GM12878 (cell line): Measurements from ENCODE around the gene GPRC5D.

Source experiments
- BHLHE40 ChIP-seq, 2 experiments: fragments of 450-650 bp in 1 of 2; IDR thresholded peaks; 2 replicates each; pipeline ENCODE4 v1.6.1; 2011 to 2017; ENCODE audit warnings: low read depth in 2 of 2, borderline replicate concordance in 1 of 2, improper control_type of control experiment in 1 of 2, low read length in 1 of 2, mild to moderate bottlenecking in 1 of 2
- CHD4 ChIP-seq: fragments of 200-600 bp; sonication (generic); IDR thresholded peaks from 2 replicates; pipeline ENCODE4 v1.6.1; 2016; ENCODE audit warnings: mild to moderate bottlenecking
- EZH2 ChIP-seq: IDR thresholded peaks from 2 replicates; pipeline ENCODE4 v1.6.1; 2012; ENCODE audit warnings: low read depth, mild to moderate bottlenecking, control low read depth, inconsistent platforms, low read length, borderline replicate concordance; ENCODE audit not compliant: control insufficient read depth
- NFYB ChIP-seq: IDR thresholded peaks from 2 replicates; pipeline ENCODE4 v1.6.1; 2011; ENCODE audit warnings: low read depth, mild to moderate bottlenecking, low read length, improper control_type of control experiment, moderate library complexity; ENCODE audit not compliant: insufficient read depth
- POLR2AphosphoS5 ChIP-seq: IDR thresholded peaks from 2 replicates; pipeline ENCODE4 v1.6.1; 2011; ENCODE audit warnings: mild to moderate bottlenecking, low read length, inconsistent platforms
- RFX5 ChIP-seq: IDR thresholded peaks from 2 replicates; pipeline ENCODE4 v1.6.1; 2011; ENCODE audit warnings: low read depth, low read length, improper control_type of control experiment
- TF ChIP-seq, protein P1 (sequence below), 3 experiments: IDR thresholded peaks in 2 of 3; conservative IDR thresholded peaks in 1 of 3; 2 replicates each; pipeline ENCODE4 v1.5.1; 2011; ENCODE audit warnings: low read depth in 3 of 3, low read length in 3 of 3, mild to moderate bottlenecking in 3 of 3, control low read depth in 2 of 3, moderate library complexity in 2 of 3, inconsistent platforms in 1 of 3, mixed read lengths in 1 of 3; ENCODE audit not compliant: control insufficient read depth in 2 of 3, insufficient read depth in 1 of 3; ENCODE audit errors: extremely low read depth in 1 of 3
- TF ChIP-seq, protein P2 (sequence below): fragments of 450-650 bp; formaldehyde crosslinking; IDR thresholded peaks from 2 replicates; pipeline ENCODE4 v1.4.0; 2020; ENCODE audit warnings: mild to moderate bottlenecking, moderate library complexity

DNA sequence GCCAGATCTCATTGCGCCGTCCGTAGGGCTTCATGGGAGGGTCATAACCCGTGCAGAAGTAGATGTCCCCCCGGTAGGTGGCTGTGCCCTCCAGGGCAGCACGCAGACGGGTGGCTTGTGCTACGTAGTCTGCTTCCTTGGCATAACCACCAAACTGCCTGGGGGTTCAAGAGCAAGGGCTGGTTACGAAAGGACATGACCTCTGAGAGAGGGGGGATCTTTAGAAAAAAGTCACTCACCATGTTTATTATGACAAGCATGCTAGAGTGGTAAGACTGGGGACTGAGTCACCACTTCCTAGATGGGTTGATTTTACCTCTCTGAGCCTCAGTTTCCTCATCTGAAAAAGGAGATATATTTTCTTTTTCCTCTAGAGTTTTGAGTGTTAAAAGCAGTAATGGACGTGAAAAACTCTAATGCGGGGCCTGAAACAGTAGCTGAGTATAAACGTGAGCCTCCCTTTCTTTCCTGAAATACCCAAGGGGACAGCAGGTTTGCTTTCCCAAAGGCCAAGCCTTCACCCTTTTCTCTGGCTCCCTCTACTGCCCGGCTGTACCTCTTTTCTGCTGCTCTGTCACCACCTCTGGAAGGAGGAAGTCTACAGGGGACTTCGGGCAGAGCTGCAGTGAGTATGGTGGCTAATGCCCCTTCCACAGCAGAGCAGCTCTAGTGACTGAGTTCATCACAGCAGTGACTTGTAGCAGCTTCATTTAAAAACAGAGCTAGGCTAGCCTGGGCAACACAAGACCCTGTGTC lies 23.5 kb upstream of the GPRC5D start:
- TF ChIP-seq CHD4, result no peak
- TF ChIP-seq POLR2AphosphoS5, result no peak
- TF ChIP-seq, protein P1, sequence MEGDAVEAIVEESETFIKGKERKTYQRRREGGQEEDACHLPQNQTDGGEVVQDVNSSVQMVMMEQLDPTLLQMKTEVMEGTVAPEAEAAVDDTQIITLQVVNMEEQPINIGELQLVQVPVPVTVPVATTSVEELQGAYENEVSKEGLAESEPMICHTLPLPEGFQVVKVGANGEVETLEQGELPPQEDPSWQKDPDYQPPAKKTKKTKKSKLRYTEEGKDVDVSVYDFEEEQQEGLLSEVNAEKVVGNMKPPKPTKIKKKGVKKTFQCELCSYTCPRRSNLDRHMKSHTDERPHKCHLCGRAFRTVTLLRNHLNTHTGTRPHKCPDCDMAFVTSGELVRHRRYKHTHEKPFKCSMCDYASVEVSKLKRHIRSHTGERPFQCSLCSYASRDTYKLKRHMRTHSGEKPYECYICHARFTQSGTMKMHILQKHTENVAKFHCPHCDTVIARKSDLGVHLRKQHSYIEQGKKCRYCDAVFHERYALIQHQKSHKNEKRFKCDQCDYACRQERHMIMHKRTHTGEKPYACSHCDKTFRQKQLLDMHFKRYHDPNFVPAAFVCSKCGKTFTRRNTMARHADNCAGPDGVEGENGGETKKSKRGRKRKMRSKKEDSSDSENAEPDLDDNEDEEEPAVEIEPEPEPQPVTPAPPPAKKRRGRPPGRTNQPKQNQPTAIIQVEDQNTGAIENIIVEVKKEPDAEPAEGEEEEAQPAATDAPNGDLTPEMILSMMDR (IDR thresholded peaks at IDR 0.05 in 2 of 3, conservative IDR thresholded peaks at IDR 0.05 in 1 of 3; ENCODE audit: control insufficient read depth in 2 of 3, extremely low read depth in 1 of 3, insufficient read depth in 1 of 3, low read depth in 3 of 3, low read length in 3 of 3), result peak; percentile 23 to 53 (median 48); a peak in 4 of 6 replicates
- TF ChIP-seq BHLHE40 (IDR thresholded peaks at IDR 0.05; ENCODE audit: borderline replicate concordance in 1 of 2, low read depth in 2 of 2, low read length in 1 of 2), result no peak
- TF ChIP-seq EZH2, result no peak
- TF ChIP-seq, protein P2, sequence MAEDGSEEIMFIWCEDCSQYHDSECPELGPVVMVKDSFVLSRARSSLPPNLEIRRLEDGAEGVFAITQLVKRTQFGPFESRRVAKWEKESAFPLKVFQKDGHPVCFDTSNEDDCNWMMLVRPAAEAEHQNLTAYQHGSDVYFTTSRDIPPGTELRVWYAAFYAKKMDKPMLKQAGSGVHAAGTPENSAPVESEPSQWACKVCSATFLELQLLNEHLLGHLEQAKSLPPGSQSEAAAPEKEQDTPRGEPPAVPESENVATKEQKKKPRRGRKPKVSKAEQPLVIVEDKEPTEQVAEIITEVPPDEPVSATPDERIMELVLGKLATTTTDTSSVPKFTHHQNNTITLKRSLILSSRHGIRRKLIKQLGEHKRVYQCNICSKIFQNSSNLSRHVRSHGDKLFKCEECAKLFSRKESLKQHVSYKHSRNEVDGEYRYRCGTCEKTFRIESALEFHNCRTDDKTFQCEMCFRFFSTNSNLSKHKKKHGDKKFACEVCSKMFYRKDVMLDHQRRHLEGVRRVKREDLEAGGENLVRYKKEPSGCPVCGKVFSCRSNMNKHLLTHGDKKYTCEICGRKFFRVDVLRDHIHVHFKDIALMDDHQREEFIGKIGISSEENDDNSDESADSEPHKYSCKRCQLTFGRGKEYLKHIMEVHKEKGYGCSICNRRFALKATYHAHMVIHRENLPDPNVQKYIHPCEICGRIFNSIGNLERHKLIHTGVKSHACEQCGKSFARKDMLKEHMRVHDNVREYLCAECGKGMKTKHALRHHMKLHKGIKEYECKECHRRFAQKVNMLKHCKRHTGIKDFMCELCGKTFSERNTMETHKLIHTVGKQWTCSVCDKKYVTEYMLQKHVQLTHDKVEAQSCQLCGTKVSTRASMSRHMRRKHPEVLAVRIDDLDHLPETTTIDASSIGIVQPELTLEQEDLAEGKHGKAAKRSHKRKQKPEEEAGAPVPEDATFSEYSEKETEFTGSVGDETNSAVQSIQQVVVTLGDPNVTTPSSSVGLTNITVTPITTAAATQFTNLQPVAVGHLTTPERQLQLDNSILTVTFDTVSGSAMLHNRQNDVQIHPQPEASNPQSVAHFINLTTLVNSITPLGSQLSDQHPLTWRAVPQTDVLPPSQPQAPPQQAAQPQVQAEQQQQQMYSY (CRISPR knock-in tag), result no peak
- no peak for TF ChIP-seq NFYB
- TF ChIP-seq RFX5, result no peak
